GM18508 (cell line): Measurements from ENCODE around the gene ILF3.

Experiments used
- ATAC-seq: cut with Tn5 transposase; IDR thresholded peaks from one replicate; pipeline ENCODE4 v1.9.1; 2021; ENCODE audit warnings: moderate number of reproducible peaks; ENCODE audit not compliant: insufficient read depth, unreplicated experiment

Gene ILF3

DNA sequence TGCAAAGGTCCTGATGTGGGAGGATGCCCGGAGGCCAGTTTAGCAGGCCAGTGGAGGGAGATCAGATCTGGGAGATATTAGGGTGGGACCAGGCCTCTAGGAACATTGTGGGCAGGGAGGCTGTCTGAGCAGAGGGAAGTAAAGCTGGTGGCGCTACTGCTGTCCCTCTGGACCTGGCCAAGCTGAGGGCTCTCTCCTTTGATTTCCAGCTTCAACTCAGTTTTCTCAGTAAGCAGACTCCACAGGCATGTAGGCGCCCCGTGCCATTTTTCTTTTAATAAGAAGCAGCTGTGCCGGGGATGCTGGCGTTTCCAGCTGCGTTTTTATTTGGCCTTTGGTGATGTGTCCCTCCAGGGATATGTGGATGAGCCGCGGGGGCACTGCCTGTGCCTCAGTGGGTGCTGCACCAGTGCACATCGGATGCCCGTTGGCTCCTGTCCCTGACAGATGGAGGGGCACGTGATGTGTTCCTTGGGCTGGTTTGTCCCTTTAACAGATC is 70.5 kb downstream of the ILF3 start:
- ATAC-seq, result no peak

- ATAC-seq, result no peak
Measured at GRCh38 chr19:10725415-10725814, 71.3 kb downstream of the ILF3 start.

DNA sequence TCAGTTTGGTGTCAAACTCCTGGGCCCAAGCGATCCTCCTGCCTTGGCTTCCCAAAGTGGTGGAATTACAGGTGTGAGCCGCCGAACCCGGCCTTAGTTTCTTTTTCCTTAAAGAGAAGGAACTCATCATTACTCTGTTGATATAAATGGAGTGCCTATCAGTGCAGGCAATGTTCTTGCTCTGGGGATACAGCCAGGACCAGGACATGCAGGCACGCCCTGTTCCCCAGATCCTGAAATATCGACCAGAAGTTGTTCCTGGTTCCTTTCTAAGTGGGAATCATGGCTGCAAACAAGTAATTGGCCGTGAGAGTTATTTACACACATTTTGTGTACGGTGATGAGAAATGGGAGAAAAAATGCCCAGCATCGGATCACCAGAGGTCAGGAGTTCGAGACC is 72.1 kb downstream of the ILF3 start:
- no peak for ATAC-seq

DNA sequence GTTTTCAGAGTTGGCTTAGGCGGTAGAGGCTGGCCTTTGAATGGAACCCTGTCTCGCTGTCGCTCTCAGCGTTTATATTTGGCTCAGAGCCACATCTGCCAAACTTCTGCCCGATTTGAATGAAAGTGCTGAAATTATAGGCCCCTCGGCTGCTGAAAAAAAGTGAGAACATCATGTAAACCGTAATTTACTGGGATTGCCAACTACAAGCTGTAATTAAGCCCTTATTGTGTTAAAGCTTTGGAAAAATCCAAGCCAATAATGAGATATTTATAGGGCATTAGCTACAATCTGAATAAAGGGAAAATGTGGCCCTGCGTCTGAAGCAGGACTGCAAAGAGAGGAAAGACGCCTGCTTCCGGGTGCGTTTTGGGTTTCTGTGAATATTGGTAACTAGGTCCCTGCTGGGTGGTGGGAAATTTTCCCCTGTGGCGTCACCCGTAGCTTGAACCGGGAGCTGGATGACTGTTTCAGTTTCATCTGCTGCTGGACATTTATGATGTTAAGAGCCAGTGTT is 73.6 kb downstream of the ILF3 start:
- ATAC-seq, result no peak

DNA sequence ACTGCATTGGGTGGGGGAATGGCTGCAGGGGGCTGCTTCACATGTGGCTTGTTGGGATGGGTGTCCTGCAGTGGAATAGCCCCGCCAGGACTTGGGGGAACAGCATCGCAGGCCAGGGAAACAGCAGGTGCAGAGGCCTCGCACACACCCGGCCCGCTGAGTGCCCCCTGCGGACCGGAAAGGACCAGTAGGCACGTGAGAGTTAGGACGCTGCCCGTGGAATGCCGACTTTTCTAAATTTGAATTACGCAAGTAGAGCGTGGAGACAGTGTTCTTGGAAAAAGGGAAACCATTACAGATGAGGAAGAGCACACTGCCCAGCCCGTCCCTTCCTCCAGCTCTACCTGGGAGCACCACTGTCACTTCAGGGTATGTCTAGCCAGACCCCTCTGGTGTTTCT is 75.3 kb downstream of the ILF3 start:
- ATAC-seq, result no peak

- no peak for ATAC-seq
Measured at GRCh38 chr19:10730932-10731331, 76.8 kb downstream of the ILF3 start.

- no peak for ATAC-seq
Measured at GRCh38 chr19:10735741-10736140, 81.6 kb downstream of the ILF3 start.

- ATAC-seq, result no peak
Measured at GRCh38 chr19:10736189-10736588, 82.0 kb downstream of the ILF3 start.

GRCh38 chr19:10736916-10737551 is 82.9 kb downstream of the ILF3 start:
- no peak for ATAC-seq

DNA sequence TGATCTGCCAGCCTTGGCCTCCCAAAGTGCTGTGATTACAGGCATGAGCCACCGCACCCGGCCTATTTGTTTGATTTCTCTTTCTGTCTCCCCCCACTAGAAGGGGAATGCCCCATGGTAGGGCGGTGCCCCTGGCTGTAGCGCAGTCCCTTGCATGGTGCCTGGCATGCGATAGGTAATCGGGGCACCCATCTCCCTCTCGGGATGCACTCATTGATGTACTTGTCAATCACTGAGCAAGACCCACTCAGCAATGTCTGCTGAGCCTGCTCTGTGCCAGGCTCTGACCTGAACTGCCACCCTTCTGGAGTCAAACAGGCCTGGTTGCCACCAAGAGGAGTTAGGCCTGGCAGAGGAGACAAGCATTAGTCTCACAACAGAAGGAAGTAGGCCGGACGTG is 83.6 kb downstream of the ILF3 start:
- ATAC-seq, result no peak

- ATAC-seq, result no peak
Measured at GRCh38 chr19:10740798-10741197, 86.7 kb downstream of the ILF3 start.
